Measurements from ENCODE around the gene TSHZ3. TPM values are rescaled to one million over a fixed set of nuclear protein-coding genes. Genes with fewer than 3 reads are reported as not detected.

The TSHZ3 gene
- total RNA-seq, 2 experiments from 2014 or later: 0.94 to 1.5 TPM

DNA sequence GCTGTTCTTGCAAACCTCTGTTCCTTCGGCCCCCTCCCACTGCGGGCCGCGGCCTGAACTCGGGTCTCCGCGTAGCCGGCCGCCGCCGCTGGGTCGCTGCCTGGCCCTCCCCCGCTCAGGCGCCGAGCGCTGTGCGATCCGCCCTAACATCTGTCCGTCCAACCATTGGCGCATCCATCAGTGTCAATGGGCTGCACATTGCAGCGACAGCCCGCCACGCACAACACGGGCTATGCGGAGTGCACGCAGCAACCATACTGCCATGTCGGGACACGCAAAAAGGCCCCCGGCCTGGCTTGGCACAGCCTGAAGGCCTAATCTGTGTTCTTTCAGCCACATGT is 2.6 kb upstream of the TSHZ3 start:
- ATAC-seq (no peak), DNase-seq (no peak)
- Mint-ChIP-seq H3K4me3 (peak overlapping the region; percentile 41), H3K4me1 (peaks cover 28% of the 10 kb centered on the region), H3K36me3 (peaks cover 2% of the 10 kb centered on the region), H3K27ac (no peak overlapping the region), H3K9me3 (ENCODE audit: low read depth) (no peaks in the 10 kb centered on the region), H3K27me3 (peaks cover 73% of the 10 kb centered on the region)
- CTCF ChIA-PET: no interaction called here

DNA sequence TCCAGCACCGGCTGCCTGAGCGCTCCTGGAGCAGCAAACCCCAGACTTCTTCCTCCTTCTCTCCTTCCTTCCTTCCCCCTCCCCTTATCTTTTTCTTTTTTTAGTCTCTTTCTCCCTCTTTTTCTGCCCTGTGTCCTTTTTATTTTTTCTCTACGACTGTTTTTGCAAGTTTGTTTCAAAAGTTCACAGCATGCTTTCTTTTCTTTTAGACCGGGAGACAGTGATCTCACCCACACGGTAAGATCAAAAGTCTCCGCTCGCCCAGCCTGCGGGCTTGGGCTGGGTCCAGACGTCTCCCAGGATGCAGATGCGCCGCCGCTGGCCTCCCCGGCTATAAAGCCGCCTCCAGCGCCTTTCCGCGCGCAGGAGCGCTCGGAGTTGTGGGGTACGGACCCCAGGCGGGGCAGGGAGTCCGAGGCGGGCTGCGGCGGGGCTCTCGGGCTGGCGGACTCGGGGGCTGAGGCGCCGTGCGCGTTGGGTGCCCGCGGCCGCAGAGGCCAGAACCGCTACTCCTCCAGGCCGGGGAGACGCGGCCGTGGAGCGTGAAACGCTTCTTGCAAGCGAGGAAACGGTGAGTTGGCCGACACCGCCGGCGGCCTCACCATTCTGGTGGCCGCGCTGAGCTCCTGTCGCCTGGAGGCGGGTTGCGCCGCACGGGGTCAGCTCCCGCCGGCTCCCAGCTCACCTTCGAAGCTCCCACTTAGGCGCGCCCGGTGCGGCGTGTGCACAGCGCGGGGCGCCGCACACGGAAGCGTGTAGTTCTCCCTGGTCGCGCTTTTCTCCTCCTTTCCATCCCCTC is 2.0 kb upstream of the TSHZ3 start:
- Mint-ChIP-seq H3K36me3 (no peaks in the 10 kb centered on the region), H3K4me3 (peak overlapping the region; percentile 75), H3K27me3 (peaks cover 73% of the 10 kb centered on the region), H3K4me1 (peaks cover 23% of the 10 kb centered on the region), H3K9me3 (ENCODE audit: low read depth) (no peaks in the 10 kb centered on the region), H3K27ac (no peak overlapping the region)
- CTCF ChIA-PET: no interaction called here
- ATAC-seq (no peak), DNase-seq (no peak)

- Mint-ChIP-seq H3K36me3 (no peaks in the 10 kb centered on the region), H3K9me3 (ENCODE audit: low read depth) (no peaks in the 10 kb centered on the region), H3K27me3 (peaks cover 73% of the 10 kb centered on the region), H3K4me1 (peaks cover 23% of the 10 kb centered on the region), H3K27ac (no peak overlapping the region), H3K4me3 (peak overlapping the region; percentile 75)
- DNase-seq (no peak), ATAC-seq (peak; percentile 35)
- CTCF ChIA-PET: no interaction called here
Measured at GRCh38 chr19:31350693-31351055, 1.4 kb upstream of the TSHZ3 start.

- ATAC-seq (peak; percentile 10), DNase-seq (no peak)
- Mint-ChIP-seq H3K4me1 (peaks cover 18% of the 10 kb centered on the region), H3K4me3 (peak overlapping the region; percentile 36), H3K9me3 (ENCODE audit: low read depth) (no peaks in the 10 kb centered on the region), H3K27me3 (peaks cover 72% of the 10 kb centered on the region), H3K27ac (no peak overlapping the region), H3K36me3 (no peaks in the 10 kb centered on the region)
- CTCF ChIA-PET: no interaction called here
Measured at GRCh38 chr19:31350033-31350692, 927 bp upstream of the TSHZ3 start.

GRCh38 chr19:31348481-31349159 is 616 bp downstream of the TSHZ3 start:
- ATAC-seq (peak; percentile 13), DNase-seq (no peak)
- Mint-ChIP-seq H3K27me3 (peaks cover 68% of the 10 kb centered on the region), H3K4me3 (peak overlapping the region; percentile 72), H3K27ac (no peak overlapping the region), H3K4me1 (peaks cover 15% of the 10 kb centered on the region), H3K9me3 (ENCODE audit: low read depth) (no peaks in the 10 kb centered on the region), H3K36me3 (no peaks in the 10 kb centered on the region)
- CTCF ChIA-PET: no interaction called here

DNA sequence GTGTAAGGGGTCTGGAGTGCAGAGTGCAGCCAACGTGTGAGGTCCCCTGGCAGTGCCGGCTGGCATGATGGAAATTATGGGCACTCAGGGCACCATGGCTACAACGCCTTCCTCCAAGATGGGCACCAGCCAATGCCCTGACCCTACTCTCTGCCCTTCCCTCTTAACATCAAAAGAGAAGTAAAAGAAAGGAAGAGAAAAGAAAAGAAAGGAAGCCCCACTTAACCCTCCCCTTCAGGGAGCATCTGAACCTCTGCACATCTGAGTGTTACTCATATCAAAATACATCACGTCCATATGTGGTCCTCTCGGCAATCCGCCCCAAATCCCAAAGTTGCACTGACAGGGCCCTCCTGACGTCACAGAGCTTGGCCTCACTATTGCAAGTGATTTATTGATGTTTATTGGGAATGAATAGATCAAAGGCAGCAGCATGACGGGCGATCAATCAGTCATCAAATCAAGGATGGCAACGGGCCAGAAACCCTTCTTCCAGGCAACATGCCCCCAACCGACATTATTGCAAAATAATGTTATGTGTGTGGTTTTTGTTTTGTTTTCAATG is 1.3 kb downstream of the TSHZ3 start:
- CTCF ChIA-PET: interaction anchor here (1.2 kb wide), 1 partner anchor 877 kb away, joined by 3 read pairs; no protein-coding TSS in a partner anchor
- Mint-ChIP-seq H3K27ac (no peak overlapping the region), H3K27me3 (peaks cover 65% of the 10 kb centered on the region), H3K4me3 (peak overlapping the region; percentile 72), H3K36me3 (no peaks in the 10 kb centered on the region), H3K9me3 (ENCODE audit: low read depth) (no peaks in the 10 kb centered on the region), H3K4me1 (peaks cover 15% of the 10 kb centered on the region)
- no peak for ATAC-seq
- DNase-seq: no peak

DNA sequence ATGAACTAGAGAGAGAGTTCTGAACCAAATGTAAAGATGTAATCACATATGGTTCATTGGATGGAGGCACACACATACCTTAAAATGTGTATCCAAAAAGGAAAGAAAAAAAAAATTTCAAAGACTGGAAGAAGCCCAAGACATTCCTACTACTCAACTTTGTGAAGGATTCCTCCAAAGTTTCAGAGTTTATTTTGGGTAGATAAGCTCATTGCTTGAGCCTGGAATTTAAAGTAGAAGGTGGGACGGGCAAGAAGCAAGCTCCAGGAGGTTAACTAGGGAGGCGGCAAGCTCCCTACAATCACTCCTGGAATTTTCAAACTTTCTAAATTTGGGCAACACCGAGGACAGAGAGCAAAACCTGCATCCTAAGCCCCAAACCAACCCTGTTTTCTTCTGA is 1.9 kb downstream of the TSHZ3 start:
- no peak for DNase-seq
- H3K36me3 Mint-ChIP-seq: no peaks in the 10 kb centered on the region
- CTCF ChIA-PET: interaction anchor here (1.0 to 1.2 kb wide), 2 partner anchors 14 to 877 kb away, joined by 3 read pairs; no protein-coding TSS in a partner anchor
- no peak overlapping the region for H3K27ac Mint-ChIP-seq
- H3K4me1 Mint-ChIP-seq: peaks cover 12% of the 10 kb centered on the region
- H3K27me3 Mint-ChIP-seq: peaks cover 64% of the 10 kb centered on the region
- no peak for ATAC-seq
- H3K4me3 Mint-ChIP-seq: no peak overlapping the region
- H3K9me3 Mint-ChIP-seq (ENCODE audit: low read depth): no peaks in the 10 kb centered on the region

DNA sequence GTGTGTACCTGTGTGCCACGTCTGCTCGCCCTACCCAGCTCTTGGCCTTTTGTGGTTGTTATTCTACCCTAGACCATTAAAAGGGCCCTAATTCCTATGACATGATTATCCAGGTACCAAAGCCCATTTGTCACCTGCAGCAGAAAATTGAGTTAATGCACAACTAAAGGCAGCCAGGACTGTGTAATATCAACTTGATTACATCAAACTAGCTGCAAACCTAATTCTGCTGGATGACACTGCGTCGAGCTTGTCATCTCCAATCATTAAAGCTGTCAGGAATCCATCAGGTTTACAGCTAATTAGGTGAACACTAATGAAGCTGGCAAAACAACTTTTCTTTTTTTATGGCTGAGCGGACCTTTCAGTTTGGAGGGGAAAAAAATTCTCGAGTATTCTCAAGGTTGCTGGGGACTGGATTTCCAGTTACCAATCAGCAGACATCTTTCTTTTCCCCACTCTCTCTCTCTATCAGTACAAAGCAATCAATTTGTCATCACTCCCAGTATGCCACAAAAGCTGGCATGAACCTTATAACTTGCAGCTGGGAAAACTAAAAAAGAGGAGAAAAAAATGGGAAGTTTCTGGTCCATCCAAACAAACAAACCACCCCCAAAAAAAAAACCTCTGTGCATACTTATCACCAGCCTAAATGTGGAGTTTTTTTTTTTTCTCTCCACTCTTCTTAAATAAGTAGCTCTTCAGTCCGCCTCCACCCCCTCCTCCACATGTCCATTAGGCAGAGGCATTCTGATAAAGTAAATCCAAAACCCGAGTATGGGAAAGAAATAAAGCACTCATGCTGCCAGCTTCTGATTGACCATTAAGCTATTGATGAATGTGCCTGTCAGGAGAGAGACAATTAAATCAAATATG is 2.8 kb downstream of the TSHZ3 start:
- CTCF ChIA-PET: interaction anchor here (1.0 to 1.2 kb wide), 2 partner anchors 13 to 878 kb away, joined by 3 read pairs; no protein-coding TSS in a partner anchor
- ATAC-seq (no peak), DNase-seq (no peak)
- H3K4me1 Mint-ChIP-seq: peaks cover 8% of the 10 kb centered on the region
- no peaks in the 10 kb centered on the region for H3K9me3 Mint-ChIP-seq (ENCODE audit: low read depth)
- H3K27me3 Mint-ChIP-seq: peaks cover 63% of the 10 kb centered on the region
- H3K27ac Mint-ChIP-seq: no peak overlapping the region
- H3K36me3 Mint-ChIP-seq: no peaks in the 10 kb centered on the region
- H3K4me3 Mint-ChIP-seq: no peak overlapping the region

DNA sequence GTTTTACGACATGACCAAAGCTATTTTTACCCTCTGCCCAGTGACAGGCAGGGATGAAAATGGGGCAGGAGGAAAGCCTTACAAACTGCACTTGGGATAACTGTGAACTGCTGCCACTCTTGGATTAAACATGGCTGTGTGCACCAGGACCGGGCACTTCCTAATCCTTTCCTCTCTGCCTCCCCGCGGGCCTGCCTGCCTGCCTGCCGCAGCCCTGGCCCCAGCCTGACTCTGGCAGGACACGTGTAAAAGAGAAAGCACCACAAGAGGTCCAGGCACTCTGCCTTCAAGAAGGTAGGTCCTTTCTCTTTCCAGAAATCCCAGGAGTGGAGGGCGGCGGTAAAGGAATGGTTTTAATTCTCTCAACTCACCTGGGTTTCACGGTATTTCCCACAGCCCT is 4.8 kb downstream of the TSHZ3 start:
- Mint-ChIP-seq H3K36me3 (no peaks in the 10 kb centered on the region), H3K9me3 (ENCODE audit: low read depth) (no peaks in the 10 kb centered on the region), H3K27me3 (peaks cover 69% of the 10 kb centered on the region), H3K4me1 (peaks cover 21% of the 10 kb centered on the region), H3K27ac (no peak overlapping the region), H3K4me3 (no peak overlapping the region)
- CTCF ChIA-PET: no interaction called here
- ATAC-seq: no peak
- no peak for DNase-seq

- no peak overlapping the region for H3K4me3 Mint-ChIP-seq
- CTCF ChIA-PET: no interaction called here
- H3K27me3 Mint-ChIP-seq: peaks cover 75% of the 10 kb centered on the region
- peaks cover 20% of the 10 kb centered on the region for H3K4me1 Mint-ChIP-seq
- no peak overlapping the region for H3K27ac Mint-ChIP-seq
- no peaks in the 10 kb centered on the region for H3K9me3 Mint-ChIP-seq (ENCODE audit: low read depth)
- no peak for ATAC-seq
- no peak for DNase-seq
- H3K36me3 Mint-ChIP-seq: no peaks in the 10 kb centered on the region
Measured at GRCh38 chr19:31342926-31343325, 6.3 kb downstream of the TSHZ3 start.

- no peaks in the 10 kb centered on the region for H3K36me3 Mint-ChIP-seq
- ATAC-seq: peak; percentile 53
- CTCF ChIA-PET: interaction anchor here (1.0 to 1.6 kb wide), 2 partner anchors 285 to 554 kb away, joined by 3 to 4 read pairs; no protein-coding TSS in a partner anchor
- no peak for DNase-seq
- H3K4me3 Mint-ChIP-seq: peak overlapping the region; percentile 21
- H3K4me1 Mint-ChIP-seq: peaks cover 19% of the 10 kb centered on the region
- H3K9me3 Mint-ChIP-seq (ENCODE audit: low read depth): no peaks in the 10 kb centered on the region
- peak overlapping the region; percentile 63 for H3K27ac Mint-ChIP-seq
- H3K27me3 Mint-ChIP-seq: peaks cover 74% of the 10 kb centered on the region
Measured at GRCh38 chr19:31340042-31341025, 8.9 kb downstream of the TSHZ3 start.

DNA sequence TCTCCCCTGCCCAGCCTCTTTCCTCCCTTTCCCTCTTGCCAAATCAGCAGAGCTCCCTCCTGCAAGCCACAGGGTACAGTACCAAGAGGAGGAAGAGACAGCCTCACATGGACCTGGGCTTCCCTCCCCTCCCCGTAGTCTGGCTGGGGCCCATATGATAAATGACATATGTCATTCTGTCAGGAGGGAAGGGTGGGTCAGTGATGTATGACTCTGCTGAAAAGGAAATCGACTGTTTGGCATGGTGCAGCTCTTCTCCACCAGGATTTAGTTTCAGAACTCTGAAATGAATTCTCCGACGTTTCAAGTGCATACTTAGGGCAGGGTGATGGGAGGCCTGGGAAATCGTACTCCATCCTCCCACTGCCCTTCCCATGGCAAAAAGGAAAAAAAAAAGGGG is 9.8 kb downstream of the TSHZ3 start:
- no peak for ATAC-seq
- Mint-ChIP-seq H3K9me3 (ENCODE audit: low read depth) (no peaks in the 10 kb centered on the region), H3K27me3 (peaks cover 72% of the 10 kb centered on the region), H3K4me3 (no peak overlapping the region), H3K27ac (no peak overlapping the region), H3K4me1 (peaks cover 19% of the 10 kb centered on the region), H3K36me3 (no peaks in the 10 kb centered on the region)
- CTCF ChIA-PET: interaction anchor here (0.6 to 1.0 kb wide), 2 partner anchors 15 to 553 kb away, joined by 3 read pairs; no protein-coding TSS in a partner anchor
- no peak for DNase-seq

Data from activated CD8-positive, alpha-beta memory T cell treated with anti-CD3 and anti-CD28 coated beads, Interleukin-2, amount 10 ng/mL, durations not matched to agents 7 days and 5 days (primary cell).